CD14-positive monocyte (primary cell): Measurements from ENCODE around the gene RPL15. TPM values are rescaled to one million over a fixed set of nuclear protein-coding genes. Genes with fewer than 3 reads are reported as not detected.

Experiments used
- DNase-seq, 3 donors: peaks; one replicate each; pipeline ENCODE4 v3.0.0-alpha.2; 2011 to 2022
- H2AFZ ChIP-seq: 2 replicates; pipeline ENCODE4 v1.6.0; 2012; ENCODE audit warnings: mild to moderate bottlenecking, low read depth, low read length, inconsistent platforms; ENCODE audit not compliant: insufficient read depth, poor library complexity, severe bottlenecking
- H3K27ac ChIP-seq, 2 donors: 1 replicate in 1 of 2; 2 replicates in 1 of 2; pipeline ENCODE4 v1.5.1; 2012 to 2013; ENCODE audit warnings: low read length in 2 of 2, control low read depth in 1 of 2, inconsistent platforms in 1 of 2, low read depth in 1 of 2, mild to moderate bottlenecking in 1 of 2
- H3K27me3 ChIP-seq, 2 donors: one replicate each; pipeline versions ENCODE4 v1.6.0 to v1.6.1; 2011 to 2013; ENCODE audit warnings: low read length in 2 of 2; ENCODE audit not compliant: control insufficient read depth in 2 of 2, insufficient read depth in 2 of 2
- H3K36me3 ChIP-seq, 2 donors: replicated peaks in 1 of 2; 1 replicate in 1 of 2; 2 replicates in 1 of 2; pipeline versions ENCODE4 v1.5.1 to v1.6.1; 2012 to 2013; ENCODE audit warnings: low read length in 2 of 2, control low read depth in 1 of 2, inconsistent platforms in 1 of 2, mild to moderate bottlenecking in 1 of 2; ENCODE audit not compliant: insufficient read depth in 2 of 2, control insufficient read depth in 1 of 2
- H3K4me1 ChIP-seq, 2 donors: 1 replicate in 1 of 2; 2 replicates in 1 of 2; pipeline versions ENCODE4 v1.5.1 to v1.6.1; 2012 to 2013; ENCODE audit warnings: low read length in 2 of 2, control low read depth in 1 of 2, inconsistent platforms in 1 of 2, mild to moderate bottlenecking in 1 of 2, moderate library complexity in 1 of 2; ENCODE audit not compliant: insufficient read depth in 2 of 2, control insufficient read depth in 1 of 2
- H3K4me2 ChIP-seq: replicated peaks from 2 replicates; pipeline ENCODE3; 2012; ENCODE audit warnings: low read length, moderate library complexity, mild to moderate bottlenecking; ENCODE audit not compliant: poor library complexity, severe bottlenecking; ENCODE audit errors: extremely low read depth
- H3K4me3 ChIP-seq, 3 experiments: fragments of 200-600 bp in 1 of 3; sonication (generic) in 1 of 3; replicated peaks in 1 of 3; 1 replicate in 2 of 3; 2 replicates in 1 of 3; pipeline ENCODE4 v1.5.1; 2011 to 2013; ENCODE audit warnings: low read length in 3 of 3, mild to moderate bottlenecking in 3 of 3, control low read depth in 2 of 3, low read depth in 2 of 3, inconsistent platforms in 1 of 3, moderate library complexity in 1 of 3
- H3K79me2 ChIP-seq: 2 replicates; pipeline ENCODE4 v1.6.0; 2012; ENCODE audit warnings: mild to moderate bottlenecking, control low read depth, inconsistent platforms, low read length, moderate library complexity; ENCODE audit not compliant: insufficient read depth
- H3K9ac ChIP-seq: 2 replicates; pipeline ENCODE4 v1.6.0; 2017; ENCODE audit warnings: low read length, mild to moderate bottlenecking; ENCODE audit not compliant: insufficient read depth, poor library complexity, severe bottlenecking
- H3K9me3 ChIP-seq, 2 donors: replicated peaks in 1 of 2; 1 replicate in 1 of 2; 2 replicates in 1 of 2; pipeline versions ENCODE4 v1.5.1 to v1.6.1; 2012 to 2013; ENCODE audit warnings: low read length in 2 of 2, control low read depth in 1 of 2; ENCODE audit not compliant: control insufficient read depth in 1 of 2, insufficient read depth in 1 of 2
- H4K20me1 ChIP-seq: 2 replicates; pipeline ENCODE4 v1.6.0; 2012; ENCODE audit warnings: mild to moderate bottlenecking, low read length, control low read depth, moderate library complexity; ENCODE audit not compliant: insufficient read depth
- H3K27ac Mint-ChIP-seq, 7 donors: one replicate each; pipeline ENCODE4 v1.8.0; 2020; ENCODE audit warnings: mild to moderate bottlenecking in 7 of 7, mixed read lengths in 7 of 7, moderate library complexity in 6 of 7, inconsistent platforms in 2 of 7
- H3K27me3 Mint-ChIP-seq, 3 donors: one replicate each; pipeline ENCODE4 v1.8.0; 2021 to 2022; ENCODE audit warnings: low read depth in 3 of 3, mild to moderate bottlenecking in 3 of 3, mixed read lengths in 3 of 3, moderate library complexity in 3 of 3, inconsistent platforms in 1 of 3
- H3K36me3 Mint-ChIP-seq, 2 donors: one replicate each; pipeline ENCODE4 v1.8.0; 2020; ENCODE audit warnings: mixed read lengths in 2 of 2, inconsistent platforms in 1 of 2, mild to moderate bottlenecking in 1 of 2
- H3K4me1 Mint-ChIP-seq: one replicate; pipeline ENCODE4 v1.8.0; 2020; ENCODE audit warnings: mild to moderate bottlenecking, mixed read lengths
- H3K4me3 Mint-ChIP-seq, 2 donors: one replicate each; pipeline ENCODE4 v1.8.0; 2020; ENCODE audit warnings: mild to moderate bottlenecking in 2 of 2, mixed read lengths in 2 of 2, moderate library complexity in 1 of 2
- H3K9me3 Mint-ChIP-seq, 7 donors: one replicate each; pipeline ENCODE4 v1.8.0; 2020 to 2022; ENCODE audit warnings: mixed read lengths in 7 of 7, mild to moderate bottlenecking in 6 of 7, moderate library complexity in 6 of 7, inconsistent platforms in 2 of 7
- CTCF ChIP-seq: fragments of 200-600 bp; IDR thresholded peaks from one replicate; pipeline ENCODE4 v1.8.0; 2022; ENCODE audit warnings: antibody characterized with exemption, mild to moderate bottlenecking
- WGBS: methylation state at CpG from one replicate; pipeline ENCODE4 v1.1.5; 2013; ENCODE audit warnings: missing lambda C conversion rate; ENCODE audit not compliant: insufficient coverage; 5-methylcytosine and 5-hydroxymethylcytosine counted together
- intact Hi-C, 2 donors: fragments of 100-400 bp; cut with micrococcal nuclease; formaldehyde crosslinking; loops; one replicate each; pipeline versions ENCODE4 v1.15.0 to v1.15.1; 2023
- polyA plus RNA-seq, 3 donors: library from polyadenylated mRNA; depleted of rRNA in 1 of 3; unstranded in 2 of 3; stranded (reverse) in 1 of 3; fragments of 300-500 nt in 2 of 3; fragments of >200 nt in 1 of 3; fragmentation: Illumina TruSeq in 2 of 3; gene quantifications; 1 replicate in 2 of 3; 2 replicates in 1 of 3; pipeline ENCODE4 v1.2.3, GENCODE V29; 2012 to 2021

RPL15 gene
- polyA plus RNA-seq, 3 donors = 2,510 to 3,161 (median 2,781) TPM

GRCh38 chr3:23915537-23916108, 1.3 kb upstream of the RPL15 start:
- peak; percentile 3 to 35 (median 11) for DNase-seq
- no peak overlapping the region for H3K27ac ChIP-seq

More at GRCh38 chr3:23915537-23916108, 1.3 kb upstream of the RPL15 start:
- H3K9me3 ChIP-seq = no peaks in the 10 kb centered on the region
- intact Hi-C loops = loop anchor here (2.0 to 10.0 kb wide), 2 partner anchors 29 to 49 kb away; partner anchors contain the start of gene NR1D2 (in 1 of the 2)
- peaks cover 26 to 33% of the 10 kb centered on the region in 2 donors for H3K4me1 ChIP-seq
- peaks cover 0 to 2% (median 0%) of the 10 kb centered on the region in 7 donors for H3K9me3 Mint-ChIP-seq
- 26% methylated on average over 4 of the region's 7 CpGs for WGBS
- peak overlapping the region in 2 of 7 donors; percentile 2 to 12 for H3K27ac Mint-ChIP-seq
- H4K20me1 ChIP-seq = peaks cover 32% of the 10 kb centered on the region
- H3K4me3 ChIP-seq = peak overlapping the region; percentile 91 to 100 (median 100)
- H3K79me2 ChIP-seq = peaks cover 21% of the 10 kb centered on the region
- no peaks in the 10 kb centered on the region for H3K27me3 ChIP-seq
- H3K36me3 Mint-ChIP-seq = peaks cover 30 to 31% of the 10 kb centered on the region in 2 donors
- no peak for TF ChIP-seq CTCF
- H3K36me3 ChIP-seq = peaks cover 18 to 29% of the 10 kb centered on the region in 2 donors
- H3K4me1 Mint-ChIP-seq = peaks cover 43% of the 10 kb centered on the region
- H3K9ac ChIP-seq = no peak overlapping the region
- H2AFZ ChIP-seq = peak overlapping the region; percentile 95
- H3K4me2 ChIP-seq = peak overlapping the region; percentile 85
- H3K27me3 Mint-ChIP-seq = peaks cover 8 to 11% (median 10%) of the 10 kb centered on the region in 3 donors
- peak overlapping the region; percentile 96 to 97 for H3K4me3 Mint-ChIP-seq
